Measurements from ENCODE around the gene AIFM3. TPM values are rescaled to one million over a fixed set of nuclear protein-coding genes. Genes with fewer than 3 reads are reported as not detected.
A peak's percentile ranks its signal among the peaks of the same experiment; 100 is the strongest.

The AIFM3 gene
- total and polyA plus RNA-seq, 2 of the 13 experiments (the other 11 are each of a cell fraction or from before 2014, with no cell fraction given), result 9.0 to 15.3 TPM

- H3K27ac ChIP-seq (ENCODE audit: extremely low read length, insufficient read depth, low read length), result peak overlapping the region; percentile 82
- no peak for TF ChIP-seq KDM3A (CRISPR knock-in tag; IDR thresholded peaks at IDR 0.05; ENCODE audit: low read depth)
- TF ChIP-seq, protein P1, sequence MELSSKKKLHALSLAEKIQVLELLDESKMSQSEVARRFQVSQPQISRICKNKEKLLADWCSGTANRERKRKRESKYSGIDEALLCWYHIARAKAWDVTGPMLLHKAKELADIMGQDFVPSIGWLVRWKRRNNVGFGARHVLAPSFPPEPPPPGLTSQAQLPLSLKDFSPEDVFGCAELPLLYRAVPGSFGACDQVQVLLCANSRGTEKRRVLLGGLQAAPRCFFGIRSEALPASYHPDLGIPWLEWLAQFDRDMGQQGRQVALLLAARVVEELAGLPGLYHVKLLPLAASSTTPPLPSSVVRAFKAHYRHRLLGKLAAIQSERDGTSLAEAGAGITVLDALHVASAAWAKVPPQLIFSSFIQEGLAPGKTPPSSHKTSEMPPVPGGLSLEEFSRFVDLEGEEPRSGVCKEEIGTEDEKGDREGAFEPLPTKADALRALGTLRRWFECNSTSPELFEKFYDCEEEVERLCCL (CRISPR knock-in tag; IDR thresholded peaks at IDR 0.05; ENCODE audit: borderline replicate concordance), result no peak
- TF ChIP-seq, protein P2, sequence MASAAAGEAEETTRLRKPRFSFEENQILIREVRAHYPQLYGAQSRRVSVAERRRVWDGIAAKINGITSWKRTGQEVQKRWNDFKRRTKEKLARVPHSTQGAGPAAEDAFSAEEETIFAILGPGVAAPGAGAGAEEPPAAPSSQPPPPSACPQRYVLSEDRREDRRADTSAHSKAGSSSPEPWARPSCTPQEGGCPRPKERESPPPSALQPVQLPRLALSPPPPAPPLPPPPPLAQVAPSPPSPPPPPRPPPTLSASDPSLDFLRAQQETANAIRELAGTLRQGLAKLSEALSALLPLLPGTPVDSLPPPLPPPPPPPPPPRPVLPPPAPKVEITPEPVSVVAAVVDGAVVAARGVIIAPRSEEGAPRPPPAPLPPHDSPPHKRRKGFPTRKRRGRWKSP (CRISPR knock-in tag; IDR thresholded peaks at IDR 0.05), result 0 out of 2 replicates have a peak, but pooled peaks have one; percentile 57
- TF ChIP-seq ZNF326 (CRISPR knock-in tag; IDR thresholded peaks at IDR 0.05; ENCODE audit: borderline replicate concordance), result no peak
- no peak for TF ChIP-seq PHF8 (CRISPR knock-in tag; IDR thresholded peaks at IDR 0.05)
- 0 out of 2 replicates have a peak, but pooled peaks have one; percentile 37 for TF ChIP-seq ZNF564 (CRISPR knock-in tag; IDR thresholded peaks at IDR 0.05)
- TF ChIP-seq SSRP1 (CRISPR knock-in tag; IDR thresholded peaks at IDR 0.05), result no peak
- no peak for TF ChIP-seq ZNF768 (CRISPR knock-in tag; IDR thresholded peaks at IDR 0.05)
- peak overlapping the region in 2 of 3 experiments; percentile 8 to 15; a peak in 2 of 6 replicates for H3K4me3 ChIP-seq (replicated peaks in 1 of 3; ENCODE audit: insufficient read depth in 1 of 3, low read depth in 2 of 3, low read length in 3 of 3)
- intact Hi-C loops (cut with micrococcal nuclease; ENCODE audit: unreplicated experiment), result loop anchor here (10.0 kb wide), 1 partner anchor 178 kb away; the partner anchor contains the start of gene SERPIND1
- FAIRE-seq (no peak), DNase-seq (ENCODE audit: low spot score) (no peak), ATAC-seq (no peak)
- peaks cover 1 to 9% of the 10 kb centered on the region in 2 experiments for H3K36me3 ChIP-seq (replicated peaks in 1 of 2; ENCODE audit: control insufficient read depth in 1 of 2, insufficient read depth in 2 of 2, low read length in 2 of 2)
- in situ Hi-C loops (cut with HindIII; ENCODE audit: extremely low pct_ligation_motif_present, low pct_unique_long_range_greater_than_20kb), result loop anchor here (5.0 kb wide), 1 partner anchor 36 kb away; the partner anchor contains the start of gene CRKL
- H3K4me1 ChIP-seq (ENCODE audit: insufficient read depth, low read length), result peaks cover 88% of the 10 kb centered on the region
- ChIA-PET POLR2A (interaction anchor here (0.7 to 5.0 kb wide), 6 partner anchors 10 to 68 kb away, joined by 3 to 14 read pairs (median 7); partner anchors contain the start of genes CRKL, LZTR1 and THAP7), CTCF (ENCODE audit: low intra/inter-chr PET ratio, low total read pairs) (interaction anchor here (0.6 kb wide), 1 partner anchor 9 kb away, joined by 3 read pairs; no protein-coding TSS in a partner anchor)
- BruUV-seq (replicated peaks), result no TSS peak
- H3K27me3 ChIP-seq (ENCODE audit: control insufficient read depth in 1 of 2, insufficient read depth in 2 of 2, low read length in 2 of 2), result no peaks in the 10 kb centered on the region; a peak in 1 of 5 replicates
- peaks cover 76% of the 10 kb centered on the region for H3K79me2 ChIP-seq (ENCODE audit: insufficient read depth, low read length)
- peaks cover 17% of the 10 kb centered on the region for H4K20me1 ChIP-seq (ENCODE audit: insufficient read depth, low read length)
- H3K9me3 ChIP-seq (ENCODE audit: low read length), result no peaks in the 10 kb centered on the region
- no peak overlapping the region for H2AFZ ChIP-seq (ENCODE audit: low read length)
- WGBS (ENCODE audit: low lambda C conversion rate), result 31% methylated on average over 3 of the region's 3 CpGs
- peak overlapping the region; percentile 58 for H3K9ac ChIP-seq (ENCODE audit: insufficient read depth, low read depth, low read length)
- H3K4me2 ChIP-seq (ENCODE audit: low read depth, low read length), result peak overlapping the region; percentile 72
These were observed 13.8 kb upstream of the AIFM3 start for GRCh38 chr22:20953342-20953608.
